ENCODE results near the gene UBA1. TPM values are rescaled to one million over a fixed set of nuclear protein-coding genes. Genes with fewer than 3 reads are reported as not detected.

The UBA1 gene
- total RNA-seq, 1 experiment from 2014 or later: 130 TPM

- no peak for DNase-seq (ENCODE audit: low spot score)
These were observed 19.0 kb downstream of the UBA1 start for GRCh38 chrX:47212381-47213293.

DNA sequence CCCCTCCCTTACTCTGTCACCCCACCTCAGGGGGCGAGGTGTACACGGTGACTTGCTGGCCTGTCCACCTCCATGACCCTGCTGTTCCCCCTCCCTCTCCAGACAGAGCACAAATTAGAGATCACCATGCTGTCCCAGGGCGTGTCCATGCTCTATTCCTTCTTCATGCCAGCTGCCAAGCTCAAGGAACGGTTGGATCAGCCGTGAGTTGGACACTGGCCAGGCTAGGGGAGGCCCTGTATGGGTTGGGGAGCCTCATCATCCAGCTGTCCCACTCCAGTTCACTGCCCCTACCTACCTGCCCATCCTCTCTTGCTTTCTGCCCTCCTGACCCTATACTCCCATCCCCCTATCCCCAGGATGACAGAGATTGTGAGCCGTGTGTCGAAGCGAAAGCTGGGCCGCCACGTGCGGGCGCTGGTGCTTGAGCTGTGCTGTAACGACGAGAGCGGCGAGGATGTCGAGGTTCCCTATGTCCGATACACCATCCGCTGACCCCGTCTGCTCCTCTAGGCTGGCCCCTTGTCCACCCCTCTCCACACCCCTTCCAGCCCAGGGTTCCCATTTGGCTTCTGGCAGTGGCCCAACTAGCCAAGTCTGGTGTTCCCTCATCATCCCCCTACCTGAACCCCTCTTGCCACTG, 20.9 kb downstream of the UBA1 start:
- no peak for DNase-seq (ENCODE audit: low spot score)

DNA sequence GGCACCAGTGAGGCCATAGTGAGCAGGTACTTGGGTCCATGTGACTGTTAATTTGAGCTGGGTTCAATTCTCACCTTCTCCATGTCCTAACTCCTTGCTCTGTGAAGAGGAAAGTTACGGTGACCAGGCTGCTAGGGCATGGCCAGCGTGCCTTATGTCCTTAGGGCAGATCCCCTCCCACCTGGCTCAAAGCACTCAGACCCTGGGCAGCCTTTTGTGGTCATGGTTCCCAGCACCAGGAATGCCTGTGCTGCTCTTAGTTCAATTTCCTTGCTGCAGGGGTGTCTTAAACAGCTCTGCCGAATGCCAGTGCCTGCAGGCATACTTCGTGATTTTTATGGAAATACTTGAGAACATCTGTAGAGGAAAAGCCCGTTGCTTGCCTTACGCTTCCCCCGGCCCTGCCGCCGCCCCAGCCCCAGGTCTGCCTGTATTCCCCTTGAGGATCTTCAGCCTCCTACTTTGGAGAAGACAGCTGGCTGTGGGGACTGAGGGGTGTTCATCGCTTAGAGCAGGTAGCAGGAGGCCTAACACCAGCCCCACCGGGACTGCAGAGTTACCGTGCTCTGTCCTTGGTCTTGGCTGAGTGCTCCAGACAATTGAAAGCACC, 21.8 kb downstream of the UBA1 start:
- no peak for DNase-seq (ENCODE audit: low spot score)

DNA sequence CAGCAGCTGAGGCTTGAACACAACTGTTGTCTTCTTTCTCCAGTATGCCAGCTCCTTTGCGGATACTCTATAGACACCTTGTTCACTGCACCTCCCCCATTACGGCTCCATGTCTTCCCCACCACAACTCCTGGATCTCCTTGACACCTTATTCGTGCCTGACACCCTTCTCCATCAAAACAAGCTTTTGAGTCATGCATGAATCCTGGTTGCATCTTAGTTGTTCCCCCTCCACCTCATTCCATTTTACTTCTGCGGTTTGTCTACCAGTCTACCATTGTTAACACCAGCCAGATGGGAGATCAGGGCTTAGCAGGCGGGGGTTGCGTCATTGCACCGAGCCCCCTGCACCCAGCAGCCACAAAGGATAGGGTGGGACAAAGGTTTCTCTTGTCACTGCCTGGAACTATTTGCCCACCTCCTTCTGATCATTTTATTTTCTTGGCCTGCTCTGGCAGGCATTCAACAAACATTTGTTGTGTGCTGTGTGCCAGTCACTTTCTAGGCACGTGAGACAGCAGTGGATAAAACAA, 22.8 kb downstream of the UBA1 start:
- no peak for DNase-seq (ENCODE audit: low spot score)

- peak; percentile 48 for DNase-seq (ENCODE audit: low spot score)
These were observed 23.7 kb downstream of the UBA1 start for GRCh38 chrX:47217121-47217851.

DNA sequence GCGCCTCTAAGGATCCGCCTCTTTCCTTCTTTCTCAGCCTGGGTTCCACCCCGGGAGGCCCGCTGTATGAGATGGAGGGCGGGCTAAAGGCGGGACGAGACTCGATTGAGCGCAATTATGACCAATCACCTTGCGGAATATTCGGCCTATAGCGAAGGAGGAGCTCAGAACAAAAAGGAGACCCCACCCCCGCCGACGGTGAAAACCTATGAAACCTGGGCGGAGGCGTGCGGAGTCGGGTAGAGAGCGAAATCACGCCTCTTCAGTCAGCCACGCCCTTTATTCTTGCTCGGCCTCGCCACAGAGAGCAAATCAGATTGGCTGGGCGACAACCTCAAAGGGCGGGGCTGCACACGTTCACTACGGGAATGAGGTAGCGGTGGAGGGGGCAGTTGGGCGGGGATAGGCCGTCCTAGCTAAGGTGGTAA, 24.2 kb downstream of the UBA1 start:
- peak; percentile 98 for DNase-seq (ENCODE audit: low spot score)

DNA sequence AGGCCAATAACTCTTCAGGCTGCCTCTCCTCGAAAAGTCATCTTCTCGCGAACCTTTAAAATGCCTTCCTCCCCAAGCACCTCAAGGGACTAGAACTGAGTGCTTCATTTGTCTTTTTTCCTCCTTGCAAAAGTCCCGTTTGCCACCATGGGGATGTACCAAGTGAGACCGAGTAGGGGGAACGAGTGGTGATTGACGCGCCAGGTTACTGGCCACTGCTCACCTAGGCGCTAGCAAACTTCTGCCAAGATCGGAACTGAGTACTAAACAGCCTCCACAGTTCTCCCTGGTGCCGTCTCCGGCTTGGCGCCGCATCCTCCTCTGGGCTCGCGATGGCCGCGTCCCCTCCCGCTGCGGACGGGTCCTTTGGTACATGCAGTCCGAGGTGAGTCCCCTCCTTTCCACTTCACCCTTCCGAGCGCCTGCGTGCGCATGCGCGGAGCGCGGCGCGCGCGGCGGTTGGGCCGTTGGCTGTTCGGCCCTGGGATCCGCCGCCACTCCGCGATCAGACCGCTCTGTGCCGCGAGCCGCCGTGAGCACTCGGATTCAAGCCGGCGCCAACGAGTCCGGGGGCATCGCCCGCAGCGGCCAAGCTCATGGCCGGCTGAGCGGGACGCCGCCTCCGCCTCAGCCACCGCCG, 24.8 kb downstream of the UBA1 start, which contains the start of gene CDK16:
TSS of gene CDK16 (plus strand) at position 402 of the 640 bp plus-strand sequence. CDS start 4,877 bp downstream, outside the sequence.
- peak; percentile 60 for DNase-seq (ENCODE audit: low spot score)

DNA sequence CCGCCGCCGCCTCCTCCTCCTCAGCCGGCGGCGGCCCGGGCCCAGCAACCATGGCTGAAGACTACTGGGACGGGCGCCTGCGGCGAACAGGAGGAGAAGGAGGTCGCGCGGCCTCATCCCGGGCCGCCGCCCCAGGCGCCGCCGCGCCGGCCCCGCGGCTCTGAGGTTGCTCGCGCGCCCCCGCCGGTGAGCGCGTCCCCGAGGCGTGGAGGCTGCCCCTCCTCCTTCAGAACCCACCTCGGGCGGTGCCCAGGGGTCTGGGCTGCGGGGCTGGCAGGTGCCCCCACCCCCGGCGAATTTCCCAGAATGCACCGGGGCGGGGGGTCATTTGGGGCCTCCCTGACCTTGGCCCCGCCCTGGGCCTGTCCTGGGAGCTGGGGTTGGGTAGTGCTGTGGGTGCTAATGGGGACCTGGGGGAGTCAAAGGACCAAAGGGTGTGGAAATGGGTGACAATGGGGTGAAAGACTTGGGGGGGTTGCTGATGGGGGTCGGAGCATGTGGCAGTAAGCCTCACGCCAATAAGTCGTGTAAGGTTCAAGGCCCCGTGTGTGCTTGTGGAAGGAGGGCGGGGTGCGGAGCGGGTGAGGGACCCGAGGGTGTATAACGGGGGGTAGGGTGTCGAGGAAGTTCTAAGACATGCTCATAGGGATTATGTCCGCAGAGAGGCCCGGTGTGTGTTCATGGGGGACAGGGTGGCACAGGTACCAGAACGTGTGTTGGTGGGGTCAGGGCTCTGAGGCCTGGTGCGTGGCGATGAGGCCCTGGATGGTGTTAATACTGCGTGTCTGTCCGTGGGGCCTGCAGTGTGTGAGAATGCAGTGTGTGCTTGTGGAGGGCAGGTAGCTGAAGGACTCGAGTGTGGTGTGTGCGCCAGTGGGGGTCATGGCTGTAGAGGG, 25.5 kb downstream of the UBA1 start:
- DNase-seq (ENCODE audit: low spot score): no peak

DNA sequence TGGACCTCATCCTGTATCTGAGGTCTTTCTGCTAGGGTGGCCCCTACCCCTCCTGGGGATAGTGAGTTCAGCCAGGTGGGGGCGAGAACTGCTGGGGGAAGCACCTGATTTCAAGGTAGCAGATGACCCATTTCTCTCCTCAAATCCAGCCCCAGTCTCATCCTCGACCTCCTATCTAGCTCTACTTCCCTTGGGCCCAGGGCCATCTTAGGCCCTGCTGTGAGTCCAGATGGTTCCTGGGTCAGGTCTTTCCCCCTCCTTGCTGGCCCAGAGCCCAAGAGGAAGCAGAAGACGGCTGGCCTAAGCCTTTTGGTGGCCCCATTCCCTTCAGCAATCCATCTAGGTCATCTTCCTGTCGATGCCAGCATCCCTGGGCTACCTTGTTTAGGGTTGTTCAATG, 28.1 kb downstream of the UBA1 start:
- no peak for DNase-seq (ENCODE audit: low spot score)

DNA sequence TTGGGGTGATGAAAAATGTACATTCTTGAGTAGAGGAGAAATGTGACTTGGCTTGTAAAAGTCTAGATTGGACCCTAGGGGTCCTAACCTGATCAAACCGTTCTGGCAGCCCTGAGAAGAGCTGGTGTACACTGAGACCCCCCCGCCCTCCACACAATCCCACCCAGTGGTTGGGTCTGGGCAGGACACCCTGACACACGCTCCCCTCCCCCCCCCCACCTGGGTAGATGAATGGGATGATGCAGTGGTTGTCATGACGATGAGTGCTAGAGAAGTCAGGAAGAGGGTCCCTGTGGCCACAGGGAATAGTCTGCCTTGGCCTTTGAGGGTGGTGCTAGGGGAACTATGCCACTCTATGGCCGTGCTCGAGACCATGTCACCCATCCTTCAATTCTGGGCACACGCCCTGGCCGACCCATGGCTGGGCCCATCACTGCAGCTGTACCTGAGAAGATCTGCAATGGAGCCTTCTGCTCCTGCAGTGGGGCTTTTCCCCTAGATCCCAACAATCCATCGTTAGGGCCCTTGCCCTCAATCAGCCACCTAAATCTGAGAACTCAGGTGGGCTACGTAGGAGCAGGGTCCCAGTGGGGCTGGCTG, 29.2 kb downstream of the UBA1 start:
- no peak for DNase-seq (ENCODE audit: low spot score)

DNA sequence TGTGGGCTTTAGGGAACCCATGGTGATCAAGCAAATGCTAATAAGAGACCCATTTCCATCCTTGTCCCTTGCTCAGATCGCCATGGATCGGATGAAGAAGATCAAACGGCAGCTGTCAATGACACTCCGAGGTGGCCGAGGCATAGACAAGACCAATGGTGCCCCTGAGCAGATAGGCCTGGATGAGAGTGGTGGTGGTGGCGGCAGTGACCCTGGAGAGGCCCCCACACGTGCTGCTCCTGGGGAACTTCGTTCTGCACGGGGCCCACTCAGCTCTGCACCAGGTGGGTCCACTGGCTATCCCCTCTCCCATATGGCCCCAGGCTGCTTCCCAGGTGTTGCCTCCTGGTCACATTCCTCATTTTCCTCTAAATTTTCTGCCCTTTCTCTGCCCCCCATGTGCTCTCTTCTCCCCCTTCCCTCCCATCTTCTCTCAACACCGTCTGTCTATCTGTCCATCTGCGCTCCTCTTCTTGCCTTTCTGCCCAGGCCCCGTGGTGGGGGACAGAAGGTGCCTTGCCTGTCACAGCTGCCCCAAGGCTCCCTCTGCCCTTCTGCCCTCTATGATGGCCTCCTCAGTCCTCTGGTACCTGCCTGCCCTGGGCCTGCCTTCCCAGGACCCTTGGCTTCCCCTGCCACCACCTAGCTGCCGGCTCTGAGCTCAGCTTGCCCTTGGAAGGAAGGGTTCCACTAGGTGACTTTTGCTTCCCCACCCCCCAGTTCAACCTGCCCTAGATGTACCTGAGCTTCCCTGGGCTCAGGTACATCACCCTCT, 30.0 kb downstream of the UBA1 start:
- DNase-seq (ENCODE audit: low spot score): no peak

DNA sequence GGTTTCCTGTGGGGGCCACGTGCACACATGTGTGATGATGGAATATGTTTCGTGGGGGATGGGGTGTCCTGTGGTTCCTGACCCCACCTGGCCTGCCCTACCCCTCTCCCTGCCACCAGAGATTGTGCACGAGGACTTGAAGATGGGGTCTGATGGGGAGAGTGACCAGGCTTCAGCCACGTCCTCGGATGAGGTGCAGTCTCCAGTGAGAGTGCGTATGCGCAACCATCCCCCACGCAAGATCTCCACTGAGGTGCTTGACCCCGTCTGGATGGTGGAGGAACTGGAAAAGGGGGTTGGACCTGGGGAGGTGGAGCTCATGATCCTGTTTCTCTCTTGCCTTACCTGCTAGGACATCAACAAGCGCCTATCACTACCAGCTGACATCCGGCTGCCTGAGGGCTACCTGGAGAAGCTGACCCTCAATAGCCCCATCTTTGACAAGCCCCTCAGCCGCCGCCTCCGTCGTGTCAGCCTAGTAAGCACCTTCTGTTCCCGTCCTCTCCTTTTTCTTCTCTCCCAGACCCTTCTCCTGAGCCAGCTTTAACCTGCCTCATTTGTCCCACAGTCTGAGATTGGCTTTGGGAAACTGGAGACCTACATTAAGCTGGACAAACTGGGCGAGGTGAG, 30.8 kb downstream of the UBA1 start:
- DNase-seq (ENCODE audit: low spot score): no peak

DNA sequence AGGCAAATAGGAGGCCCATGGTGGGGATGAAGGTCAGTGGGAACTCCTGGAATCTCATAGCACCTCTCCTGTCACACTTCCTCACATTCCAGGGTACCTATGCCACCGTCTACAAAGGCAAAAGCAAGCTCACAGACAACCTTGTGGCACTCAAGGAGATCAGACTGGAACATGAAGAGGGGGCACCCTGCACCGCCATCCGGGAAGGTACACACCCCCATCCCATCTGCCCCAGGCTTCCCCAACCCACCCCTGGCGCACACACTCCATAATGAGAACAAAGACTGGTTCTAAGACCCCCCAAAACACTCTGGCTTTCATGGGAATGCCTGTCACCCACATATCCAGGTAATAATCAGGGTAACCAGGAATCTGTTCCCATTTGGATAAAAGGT, 31.3 kb downstream of the UBA1 start:
- no peak for DNase-seq (ENCODE audit: low spot score)

DNA sequence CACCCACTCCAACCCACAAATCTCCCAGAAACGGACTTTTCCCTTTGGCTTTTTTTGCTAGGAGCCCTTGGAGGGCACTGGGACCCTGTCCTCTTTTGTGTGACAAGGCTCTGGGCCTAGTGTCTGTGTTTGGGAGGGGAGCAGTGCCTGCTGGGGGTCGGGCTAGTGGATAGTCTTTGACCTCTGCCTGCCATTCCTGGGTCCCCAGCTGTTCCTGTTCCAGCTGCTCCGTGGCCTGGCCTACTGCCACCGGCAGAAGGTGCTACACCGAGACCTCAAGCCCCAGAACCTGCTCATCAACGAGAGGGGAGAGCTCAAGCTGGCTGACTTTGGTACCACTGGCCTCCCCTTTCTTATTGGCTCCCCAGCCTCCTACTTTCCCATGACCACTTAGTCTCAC, 32.4 kb downstream of the UBA1 start:
- DNase-seq (ENCODE audit: low spot score): no peak

DNA sequence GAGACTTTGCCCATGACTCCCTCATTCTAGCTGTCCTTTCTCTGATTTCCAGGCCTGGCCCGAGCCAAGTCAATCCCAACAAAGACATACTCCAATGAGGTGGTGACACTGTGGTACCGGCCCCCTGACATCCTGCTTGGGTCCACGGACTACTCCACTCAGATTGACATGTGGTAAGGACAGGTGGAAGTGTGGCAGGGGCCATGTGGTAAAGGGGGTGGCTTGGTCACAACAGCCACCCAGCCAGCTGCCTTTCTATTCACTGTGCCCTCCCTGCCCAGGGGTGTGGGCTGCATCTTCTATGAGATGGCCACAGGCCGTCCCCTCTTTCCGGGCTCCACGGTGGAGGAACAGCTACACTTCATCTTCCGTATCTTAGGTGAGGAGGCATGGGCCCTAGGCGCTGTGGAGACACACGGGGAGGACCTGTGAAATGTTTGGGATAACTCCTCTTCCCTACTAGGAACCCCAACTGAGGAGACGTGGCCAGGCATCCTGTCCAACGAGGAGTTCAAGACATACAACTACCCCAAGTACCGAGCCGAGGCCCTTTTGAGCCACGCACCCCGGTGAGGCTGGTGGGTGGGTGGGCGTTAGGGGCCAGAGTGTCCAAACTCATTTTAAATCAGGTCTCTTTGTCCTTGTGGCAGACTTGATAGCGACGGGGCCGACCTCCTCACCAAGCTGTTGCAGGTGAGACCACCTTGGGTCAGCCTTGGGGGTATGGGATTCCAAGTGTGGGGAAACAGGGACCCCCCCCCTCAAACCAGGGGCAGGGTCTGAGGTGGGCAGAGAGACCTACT, 33.1 kb downstream of the UBA1 start:
- DNase-seq (ENCODE audit: low spot score): no peak

- no peak for DNase-seq (ENCODE audit: low spot score)
These were observed 33.6 kb downstream of the UBA1 start for GRCh38 chrX:47227334-47227583.

DNA sequence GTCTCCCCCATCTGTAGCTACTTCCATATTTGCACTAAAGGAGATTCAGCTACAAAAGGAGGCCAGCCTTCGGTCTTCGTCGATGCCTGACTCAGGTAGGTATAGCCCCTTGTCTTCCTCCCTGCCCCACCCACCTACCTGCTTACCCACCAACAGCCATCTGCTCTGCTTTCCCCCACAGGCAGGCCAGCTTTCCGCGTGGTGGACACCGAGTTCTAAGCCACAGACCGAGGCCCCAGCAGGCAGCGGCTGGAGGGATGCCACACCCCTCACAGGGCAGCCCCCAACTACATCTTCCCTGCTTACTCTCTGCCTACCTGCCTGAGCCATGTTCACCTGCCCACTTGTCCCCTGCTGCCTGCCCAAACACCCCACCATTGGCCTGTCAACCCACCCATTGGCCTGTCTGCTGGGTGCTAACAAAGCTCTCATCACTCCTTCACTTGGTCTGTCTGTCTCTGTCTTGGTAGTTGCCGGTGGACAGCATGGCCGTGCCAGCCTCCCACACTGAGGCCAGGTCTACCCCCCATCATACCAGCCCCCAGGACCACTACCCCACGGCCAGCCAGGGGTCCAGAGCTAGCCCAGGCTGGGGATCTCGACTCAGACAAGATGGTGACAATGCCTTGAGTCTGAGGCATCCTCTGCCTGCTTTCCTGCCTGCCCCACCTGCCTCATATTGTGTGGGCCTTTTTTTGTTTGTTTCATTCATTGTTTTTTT, 35.1 kb downstream of the UBA1 start:
- DNase-seq (ENCODE audit: low spot score): no peak

Data from H4 (cell line).